Stimulated activated naive CD4-positive, alpha-beta T cell (primary cell): Measurements from ENCODE around the gene PTPN13.

Experiments
- DNase-seq, 6 experiments: peaks; one replicate each; lab custom pipeline; 2025; lab: John Stamatoyannopoulos, UW

PTPN13 gene, protein sequence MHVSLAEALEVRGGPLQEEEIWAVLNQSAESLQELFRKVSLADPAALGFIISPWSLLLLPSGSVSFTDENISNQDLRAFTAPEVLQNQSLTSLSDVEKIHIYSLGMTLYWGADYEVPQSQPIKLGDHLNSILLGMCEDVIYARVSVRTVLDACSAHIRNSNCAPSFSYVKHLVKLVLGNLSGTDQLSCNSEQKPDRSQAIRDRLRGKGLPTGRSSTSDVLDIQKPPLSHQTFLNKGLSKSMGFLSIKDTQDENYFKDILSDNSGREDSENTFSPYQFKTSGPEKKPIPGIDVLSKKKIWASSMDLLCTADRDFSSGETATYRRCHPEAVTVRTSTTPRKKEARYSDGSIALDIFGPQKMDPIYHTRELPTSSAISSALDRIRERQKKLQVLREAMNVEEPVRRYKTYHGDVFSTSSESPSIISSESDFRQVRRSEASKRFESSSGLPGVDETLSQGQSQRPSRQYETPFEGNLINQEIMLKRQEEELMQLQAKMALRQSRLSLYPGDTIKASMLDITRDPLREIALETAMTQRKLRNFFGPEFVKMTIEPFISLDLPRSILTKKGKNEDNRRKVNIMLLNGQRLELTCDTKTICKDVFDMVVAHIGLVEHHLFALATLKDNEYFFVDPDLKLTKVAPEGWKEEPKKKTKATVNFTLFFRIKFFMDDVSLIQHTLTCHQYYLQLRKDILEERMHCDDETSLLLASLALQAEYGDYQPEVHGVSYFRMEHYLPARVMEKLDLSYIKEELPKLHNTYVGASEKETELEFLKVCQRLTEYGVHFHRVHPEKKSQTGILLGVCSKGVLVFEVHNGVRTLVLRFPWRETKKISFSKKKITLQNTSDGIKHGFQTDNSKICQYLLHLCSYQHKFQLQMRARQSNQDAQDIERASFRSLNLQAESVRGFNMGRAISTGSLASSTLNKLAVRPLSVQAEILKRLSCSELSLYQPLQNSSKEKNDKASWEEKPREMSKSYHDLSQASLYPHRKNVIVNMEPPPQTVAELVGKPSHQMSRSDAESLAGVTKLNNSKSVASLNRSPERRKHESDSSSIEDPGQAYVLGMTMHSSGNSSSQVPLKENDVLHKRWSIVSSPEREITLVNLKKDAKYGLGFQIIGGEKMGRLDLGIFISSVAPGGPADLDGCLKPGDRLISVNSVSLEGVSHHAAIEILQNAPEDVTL (N-terminal part only)

DNA sequence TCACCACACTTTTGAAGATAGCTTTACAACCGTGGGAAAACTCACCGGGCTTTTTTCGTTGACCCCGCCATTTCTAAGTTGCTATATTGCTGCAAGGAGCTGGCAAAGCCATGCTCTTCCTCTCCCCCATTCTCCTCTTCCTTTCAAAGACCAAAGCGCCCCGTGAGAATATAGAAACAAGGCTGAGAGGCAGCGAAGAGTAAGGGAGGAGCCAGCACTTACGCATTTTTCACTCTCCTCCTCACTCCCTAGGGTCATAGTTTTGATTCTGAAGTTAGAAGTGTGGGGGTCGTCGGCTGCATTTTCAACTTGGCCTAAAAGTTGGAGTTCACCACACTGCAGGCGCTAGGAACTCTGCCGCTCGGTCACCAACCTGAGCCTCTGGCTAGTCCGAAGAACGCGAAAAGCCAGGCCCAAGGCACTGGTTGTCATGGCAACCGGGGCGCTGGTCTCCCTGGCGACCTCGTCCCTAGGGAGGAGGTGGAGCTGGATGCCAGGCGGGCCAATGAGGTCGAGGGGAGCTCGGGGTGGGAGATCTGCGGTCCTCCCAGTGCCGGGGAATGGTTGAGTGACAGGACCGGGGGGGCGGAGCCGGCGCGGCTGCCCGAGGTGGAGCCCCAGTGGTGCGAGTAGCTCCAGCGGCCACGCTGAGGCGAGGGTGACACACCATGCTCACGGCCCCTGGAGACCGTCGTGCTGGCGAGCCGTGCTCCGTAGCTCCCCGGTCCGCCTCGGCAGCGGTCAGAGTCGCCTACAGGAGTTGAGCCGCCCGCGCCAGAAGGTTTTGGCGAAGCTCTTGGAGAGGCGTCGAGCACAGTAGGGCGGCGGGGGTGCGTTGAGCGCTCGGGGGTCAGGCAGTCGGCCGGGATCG, at the start of gene PTPN13:
Gene PTPN13, plus strand, starts transcription at position 628 of the 871 bp plus-strand sequence. CDS start 40,942 bp downstream, outside the sequence.
- peak in 3 of 6 experiments; percentile 1 to 23 (median 1) for DNase-seq

DNA sequence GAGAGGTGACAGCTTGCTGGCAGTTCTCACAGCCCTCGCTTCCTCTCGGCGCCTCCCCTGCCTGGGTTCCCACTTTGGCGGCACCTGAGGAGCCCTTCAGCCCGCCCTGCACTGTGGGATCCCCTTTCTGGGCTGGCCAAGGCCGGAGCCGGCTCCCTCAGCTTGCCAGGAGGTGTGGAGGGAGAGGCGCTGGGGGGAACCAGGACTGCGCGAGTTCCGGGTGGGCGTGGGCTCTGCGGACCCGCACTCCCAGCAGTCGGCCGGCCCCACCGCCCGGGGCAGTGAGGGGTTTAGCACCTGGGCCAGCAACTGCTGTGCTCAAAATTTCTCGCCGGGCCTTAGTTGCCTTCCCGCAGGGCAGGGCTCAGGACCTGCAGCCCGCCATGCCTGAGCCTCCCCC, 47.0 kb upstream of the PTPN13 start:
- DNase-seq, result no peak

DNA sequence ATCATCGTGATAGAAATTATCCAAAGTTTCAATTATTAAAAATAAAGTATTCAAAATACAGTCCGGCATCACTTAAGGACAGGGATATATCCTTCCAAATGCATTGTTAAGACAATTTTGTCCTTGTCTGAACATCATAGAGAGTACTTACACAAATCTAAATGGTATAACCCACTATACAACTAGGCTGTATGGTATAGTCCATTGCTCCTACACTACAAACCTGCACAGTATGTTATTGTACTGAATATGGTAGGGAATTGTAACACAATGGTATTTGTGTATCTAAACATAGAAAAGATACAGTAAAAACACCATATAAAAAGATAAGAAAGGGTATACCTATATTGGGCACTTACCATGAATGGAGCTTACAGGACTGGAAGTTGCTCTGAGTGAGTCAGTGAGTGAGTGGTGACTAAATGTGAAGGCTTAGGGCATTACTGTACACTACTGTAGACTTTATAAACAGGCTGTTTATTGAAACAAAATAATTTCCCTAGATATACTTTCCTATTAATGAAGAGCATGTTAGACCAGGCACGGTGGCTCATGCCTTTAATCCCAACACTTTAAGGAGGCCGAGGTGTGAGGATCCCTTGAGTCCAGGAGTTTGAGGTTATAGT, 44.8 kb upstream of the PTPN13 start:
- no peak for DNase-seq

DNA sequence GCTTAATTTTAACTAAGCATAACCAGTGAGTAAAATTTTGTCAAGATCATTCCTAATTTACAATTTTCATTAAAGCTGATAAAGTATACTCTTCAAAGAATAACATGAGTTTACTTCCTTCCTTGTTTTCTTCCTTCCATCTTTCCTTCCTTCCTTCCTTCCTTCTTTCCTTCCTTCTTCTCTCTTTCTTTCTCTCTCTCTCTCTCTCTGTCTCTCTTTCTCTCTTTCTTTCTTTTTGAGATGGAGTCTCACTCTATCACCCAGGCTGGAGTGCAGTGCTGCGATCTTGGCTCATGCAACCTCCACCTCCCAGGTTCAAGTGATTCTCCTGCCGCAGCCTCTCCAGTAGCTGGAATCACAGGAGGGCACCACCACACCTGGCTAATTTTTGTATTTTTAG, 42.7 kb upstream of the PTPN13 start:
- DNase-seq, result no peak

DNA sequence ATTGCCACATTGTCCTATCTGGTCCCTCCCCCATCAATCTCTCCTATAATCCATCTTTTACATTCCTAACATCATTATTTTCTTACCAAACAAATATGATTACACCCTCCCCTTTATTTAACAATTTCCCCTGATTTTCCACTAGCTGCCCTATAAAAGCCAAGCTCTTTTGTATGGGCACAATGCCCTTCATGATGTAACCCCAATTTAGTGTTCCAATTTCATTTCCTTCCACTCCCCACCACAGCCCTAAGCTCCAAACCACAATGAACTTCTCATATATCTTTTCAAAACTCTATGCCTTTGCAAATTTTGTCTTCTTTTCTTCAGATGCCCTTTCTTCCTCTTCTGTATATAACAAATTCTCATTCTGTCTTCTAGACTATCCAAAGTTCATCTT, 39.5 kb upstream of the PTPN13 start:
- no peak for DNase-seq

DNA sequence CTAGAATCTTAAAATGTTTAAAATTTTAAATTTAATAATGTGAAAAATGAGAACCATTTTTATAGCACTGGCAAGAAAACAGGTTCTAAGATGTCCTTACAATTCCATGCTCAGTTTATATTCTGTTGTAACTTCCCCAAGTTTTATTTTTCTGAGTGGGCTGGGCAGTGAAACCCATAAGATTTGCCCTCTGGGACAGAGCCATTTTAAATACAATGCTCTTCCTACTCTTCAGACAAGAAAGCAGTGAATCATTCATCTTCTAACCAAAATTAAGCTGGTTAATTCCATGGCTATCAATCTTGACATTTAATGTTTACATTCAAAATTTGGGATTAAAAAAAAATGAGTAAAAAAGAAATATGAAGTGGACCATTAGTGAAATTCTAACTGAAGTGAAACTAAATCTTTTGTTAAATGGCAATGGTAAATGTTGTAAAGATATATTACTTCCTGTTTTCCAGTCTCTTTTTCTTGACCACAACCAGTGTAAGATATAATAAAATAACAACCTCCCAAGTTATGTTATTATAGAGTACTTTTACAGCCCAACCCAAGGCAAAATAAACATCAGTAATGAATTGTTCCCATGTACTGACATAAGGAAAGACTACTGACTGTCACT, 37.2 kb upstream of the PTPN13 start:
- DNase-seq, result no peak

DNA sequence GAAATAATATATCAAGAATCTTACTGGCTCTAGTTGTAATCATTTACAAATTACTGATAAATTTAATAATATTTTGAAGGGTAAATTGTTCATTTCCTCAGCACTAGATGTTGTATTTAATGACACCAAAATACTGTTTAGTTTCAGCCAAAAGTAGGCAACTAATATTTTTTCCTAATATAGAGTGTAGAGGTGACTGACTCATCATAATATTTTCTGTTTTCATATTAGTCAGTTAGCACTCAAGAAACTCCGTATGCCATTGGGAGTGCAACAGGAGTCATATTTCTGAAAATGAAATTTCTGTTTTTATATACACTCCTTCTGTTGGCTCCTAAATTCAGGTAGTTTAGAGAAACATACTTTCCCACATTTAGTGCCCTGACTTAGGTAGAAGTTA, 36.6 kb upstream of the PTPN13 start:
- DNase-seq, result no peak

DNA sequence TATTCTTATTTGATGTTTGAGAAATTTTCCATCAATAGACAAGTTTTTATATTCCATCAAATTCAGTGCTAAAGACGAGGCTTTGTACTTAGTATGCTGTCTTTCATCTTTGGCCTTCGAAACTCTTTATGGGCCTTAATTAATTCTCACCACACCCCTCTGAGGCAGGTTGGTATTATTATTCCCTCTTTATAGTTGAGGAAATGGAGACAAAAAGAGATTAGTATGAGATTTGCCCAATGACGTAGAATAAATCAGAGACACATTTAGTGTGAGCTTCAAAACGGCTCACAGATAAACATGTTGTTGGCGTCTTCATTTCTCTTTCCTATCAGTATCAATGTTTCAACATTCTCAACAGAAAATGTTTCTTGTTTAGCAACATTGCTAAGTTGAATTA, 35.9 kb upstream of the PTPN13 start:
- DNase-seq, result no peak

DNA sequence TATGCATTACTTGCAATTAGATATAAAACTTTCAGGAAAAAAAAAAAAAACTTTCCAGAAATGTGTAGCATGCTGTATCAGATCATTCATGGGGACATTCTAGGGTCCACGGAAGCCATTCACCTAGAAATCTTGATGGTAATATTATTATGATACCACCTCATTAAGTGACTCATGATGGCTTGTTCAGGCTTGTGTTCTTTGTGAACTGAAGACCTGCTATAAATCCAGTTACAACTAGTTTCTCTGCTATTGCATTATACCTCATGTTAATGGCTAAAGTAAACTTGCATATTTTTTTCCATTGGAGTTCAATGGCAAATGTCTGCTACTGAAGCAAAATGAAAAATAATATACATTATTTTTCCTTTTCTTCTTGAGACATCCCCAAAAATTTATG, 35.3 kb upstream of the PTPN13 start:
- no peak for DNase-seq

DNA sequence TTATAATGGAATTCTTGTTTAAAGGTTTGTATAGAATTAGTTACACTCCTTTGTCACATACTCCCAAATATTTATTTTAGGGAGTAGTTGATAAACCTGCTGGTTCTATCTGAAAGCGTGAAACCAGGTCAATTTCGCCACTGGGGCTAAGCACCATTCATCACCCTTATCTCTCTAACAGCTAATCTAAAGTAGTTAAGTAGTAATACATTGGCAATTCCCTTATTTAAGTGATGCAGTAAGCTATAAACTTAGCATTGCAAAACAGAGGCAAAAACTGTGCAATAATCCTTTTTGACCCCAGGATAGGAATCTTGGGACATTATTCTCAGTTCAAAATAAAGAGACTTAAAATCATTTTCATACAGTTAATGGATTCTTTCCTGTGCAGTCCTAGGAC, 33.7 kb upstream of the PTPN13 start:
- no peak for DNase-seq

DNA sequence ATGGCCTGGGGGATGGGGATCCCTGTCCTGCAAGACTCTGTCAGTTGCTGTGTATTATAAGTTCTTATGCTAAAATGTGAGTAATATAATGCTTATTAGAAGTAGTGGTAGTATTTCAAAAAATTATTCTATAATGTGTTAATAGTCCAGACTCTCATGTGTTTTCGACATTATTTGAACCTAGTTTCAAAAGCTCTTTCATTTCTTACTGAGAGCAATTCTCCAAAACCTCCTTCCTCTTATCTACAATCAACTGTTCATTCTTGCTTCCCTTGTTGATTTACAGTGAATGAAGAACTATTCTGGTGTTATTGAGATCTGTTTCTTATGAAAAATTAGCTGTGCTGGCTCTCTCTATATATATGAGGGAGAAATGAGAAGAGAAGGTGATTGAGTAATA, 32.9 kb upstream of the PTPN13 start:
- no peak for DNase-seq

DNA sequence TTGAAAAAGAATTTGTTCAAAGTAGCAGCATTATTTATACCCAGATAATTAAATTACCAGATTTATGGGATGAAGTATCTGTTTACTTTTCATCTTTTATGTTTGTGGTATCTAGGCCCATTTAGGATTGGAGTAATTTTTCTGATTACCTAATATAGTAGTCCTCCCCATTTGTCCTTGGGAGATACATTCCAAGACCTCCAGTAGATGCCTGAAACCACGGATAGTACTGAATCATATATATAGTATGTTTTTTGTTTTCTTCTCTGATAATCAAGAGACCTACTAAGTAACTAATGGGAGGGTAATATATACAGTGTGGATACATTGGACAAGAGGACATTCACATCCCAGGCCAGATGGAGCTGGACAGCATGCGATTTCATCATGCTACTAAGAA, 30.7 kb upstream of the PTPN13 start:
- DNase-seq, result no peak

DNA sequence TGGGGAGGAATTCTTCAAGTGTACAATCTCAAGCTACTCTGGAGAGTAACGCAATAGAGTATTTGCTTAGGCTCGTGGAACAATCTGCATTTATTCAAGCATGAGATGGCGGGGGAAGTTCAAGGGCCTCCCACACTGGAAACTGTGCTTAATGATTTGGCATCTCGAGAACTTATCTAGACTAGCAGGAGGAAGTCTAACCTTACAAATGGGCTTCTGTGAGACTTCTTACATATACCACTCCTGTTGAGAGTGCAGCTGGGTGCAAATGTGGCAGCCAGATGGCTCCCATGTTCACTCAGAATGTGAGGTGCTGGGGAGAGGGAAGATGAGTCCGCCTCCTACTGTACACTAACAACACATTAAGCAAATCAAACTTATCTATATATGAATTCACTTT, 29.3 kb upstream of the PTPN13 start:
- DNase-seq, result no peak

DNA sequence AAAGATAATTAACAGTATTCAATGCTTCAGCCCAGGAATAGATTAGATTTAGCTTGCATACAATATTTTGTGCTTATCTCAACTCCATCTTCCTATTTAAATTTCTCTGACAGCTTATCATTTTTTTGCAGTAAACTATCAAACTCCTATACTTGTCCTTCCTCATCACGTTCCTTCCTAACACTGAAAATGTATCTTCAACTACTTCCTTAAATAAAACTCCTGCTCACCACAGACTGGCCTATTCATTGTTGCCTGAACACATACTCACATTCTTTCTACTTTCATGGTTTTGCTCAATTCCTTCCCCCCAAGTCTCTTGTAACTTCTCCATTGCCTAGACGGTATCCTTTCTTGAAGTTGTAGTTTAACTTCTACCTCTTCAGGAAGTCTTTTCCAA, 28.5 kb upstream of the PTPN13 start:
- DNase-seq, result no peak

DNA sequence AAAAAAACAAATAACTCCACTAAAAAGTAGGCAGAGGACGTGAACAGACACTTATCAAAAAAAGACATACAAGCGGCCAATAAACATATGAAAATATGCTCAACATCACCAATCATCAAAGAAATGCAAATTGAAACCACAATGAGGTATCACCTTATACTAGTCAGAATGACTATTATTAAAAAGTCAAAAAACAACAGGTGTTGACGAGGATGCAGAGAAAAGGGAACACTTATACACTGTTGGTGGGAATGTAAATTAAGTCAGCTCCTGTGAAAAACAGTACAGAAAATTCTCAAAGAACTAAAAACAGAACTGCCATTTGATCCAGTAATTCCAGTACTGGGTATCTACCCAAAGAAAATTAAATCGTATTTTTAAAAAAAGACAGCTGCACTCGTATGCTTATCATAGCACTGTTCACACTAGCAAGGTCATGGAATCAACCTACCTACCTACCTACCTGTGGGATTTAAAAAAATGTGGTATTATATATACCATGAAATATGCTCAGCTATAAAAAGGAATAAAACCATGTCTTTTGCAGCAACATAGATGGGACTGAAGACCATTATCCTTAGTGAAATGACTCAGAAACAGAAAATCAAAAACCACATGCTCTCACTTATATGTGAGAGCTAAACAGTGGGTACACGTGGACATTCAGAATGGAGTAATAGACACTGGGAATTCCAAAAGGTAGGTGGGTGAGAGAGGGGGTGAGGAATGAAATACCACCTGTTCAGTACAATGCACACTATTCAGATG, 24.8 kb upstream of the PTPN13 start:
- no peak for DNase-seq

DNA sequence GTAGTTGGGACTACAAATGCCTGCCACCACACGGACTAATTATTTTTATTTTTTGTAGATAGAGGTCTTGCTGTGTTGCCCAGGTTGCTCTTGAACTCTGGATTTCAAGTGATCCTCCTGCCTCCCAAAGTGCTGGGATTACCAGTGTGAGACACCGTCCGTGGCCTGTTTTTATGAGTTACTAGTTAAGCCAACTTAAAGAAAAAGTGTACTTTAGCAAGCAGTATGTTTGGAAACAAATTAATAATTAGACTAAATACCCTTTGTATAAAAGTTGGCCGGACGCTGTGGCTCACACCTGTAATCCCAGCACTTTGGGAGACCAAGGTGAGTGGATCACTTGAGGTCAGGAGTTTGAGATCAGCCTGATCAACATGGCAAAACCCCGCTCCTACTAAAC, 14.2 kb upstream of the PTPN13 start:
- no peak for DNase-seq

DNA sequence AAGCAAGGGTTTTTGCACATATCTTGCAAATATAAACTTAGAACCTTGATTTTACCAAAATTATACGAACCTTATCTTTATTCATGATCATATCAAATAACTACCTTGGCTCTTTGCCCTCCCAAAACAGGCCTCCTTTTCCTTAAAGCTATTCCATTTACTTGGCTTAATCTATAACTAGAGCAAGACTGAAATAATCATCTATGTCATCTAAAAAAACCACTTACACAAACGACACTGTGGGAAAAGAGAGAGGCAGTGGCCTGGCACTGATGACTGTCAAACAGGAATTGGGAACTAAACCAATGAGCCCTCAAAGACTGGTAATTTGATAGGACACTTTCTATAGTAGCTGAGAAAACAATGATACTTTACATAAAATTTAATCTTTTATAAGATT, 11.7 kb upstream of the PTPN13 start:
- DNase-seq, result no peak

DNA sequence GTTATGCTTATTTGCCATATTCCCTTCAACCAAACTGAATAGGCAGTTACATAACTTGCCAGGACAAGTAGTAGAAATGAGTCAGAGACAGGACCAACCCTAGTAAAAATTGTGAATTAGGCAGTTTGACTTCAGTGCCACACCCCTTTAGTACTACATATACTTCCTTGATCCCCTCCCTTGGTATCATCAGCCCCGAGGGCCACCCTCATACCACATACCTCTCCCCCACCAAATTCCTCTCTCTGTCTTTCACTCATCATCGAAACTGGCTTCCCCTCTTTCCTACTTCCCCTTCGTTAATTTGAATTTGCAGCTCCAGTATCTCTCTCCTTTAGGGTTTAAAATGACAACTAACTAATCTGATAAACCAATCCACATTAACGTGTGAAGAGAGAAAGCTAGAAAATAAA, 7.9 kb upstream of the PTPN13 start:
- DNase-seq, result no peak

DNA sequence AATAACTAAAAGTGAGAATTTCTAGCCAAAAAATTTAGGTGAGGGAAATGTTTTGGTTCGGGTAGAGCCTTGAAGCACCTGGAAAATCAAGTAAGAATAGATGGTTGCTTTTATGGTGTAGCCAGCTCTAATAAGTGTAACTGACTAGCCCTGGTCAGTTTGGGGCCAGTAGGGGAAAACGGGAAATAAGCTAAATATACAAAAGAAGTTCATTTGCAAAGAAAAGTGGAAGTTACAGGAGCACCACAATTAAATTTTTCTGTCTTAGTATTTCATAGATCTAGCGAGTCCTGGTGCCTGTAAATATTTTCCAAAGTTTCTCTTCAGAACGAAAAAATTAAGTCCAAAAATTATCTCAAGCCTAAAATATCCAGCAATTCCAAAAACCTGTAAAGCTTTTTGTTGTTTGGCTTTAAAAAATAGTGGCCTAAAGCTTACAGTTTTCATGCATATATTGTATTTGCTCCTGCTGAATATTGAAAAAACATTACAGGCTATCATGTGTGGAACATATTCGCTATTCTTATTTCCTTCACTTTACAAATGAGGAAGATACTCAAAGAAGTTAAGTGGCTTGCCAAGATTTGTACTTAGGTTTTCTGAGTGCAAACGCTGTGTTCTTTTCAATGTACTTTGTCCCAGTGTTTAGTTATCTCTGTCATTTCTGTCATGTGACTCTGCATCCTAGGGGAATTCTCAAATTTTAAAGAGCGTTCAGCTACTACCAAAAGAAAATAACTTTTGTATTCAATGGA, 7.3 kb upstream of the PTPN13 start:
- DNase-seq, result no peak
